ENCODE measurements around the gene ART3. TPM values are rescaled to one million over a fixed set of nuclear protein-coding genes. Genes with fewer than 3 reads are reported as not detected.

The ART3 gene
- total and polyA plus RNA-seq, 9 of the 15 experiments (the other 6 are each of a cell fraction or from before 2014, with no cell fraction given) = 0.69 to 1.4 (median 1.1) TPM; not detected in 1

DNA sequence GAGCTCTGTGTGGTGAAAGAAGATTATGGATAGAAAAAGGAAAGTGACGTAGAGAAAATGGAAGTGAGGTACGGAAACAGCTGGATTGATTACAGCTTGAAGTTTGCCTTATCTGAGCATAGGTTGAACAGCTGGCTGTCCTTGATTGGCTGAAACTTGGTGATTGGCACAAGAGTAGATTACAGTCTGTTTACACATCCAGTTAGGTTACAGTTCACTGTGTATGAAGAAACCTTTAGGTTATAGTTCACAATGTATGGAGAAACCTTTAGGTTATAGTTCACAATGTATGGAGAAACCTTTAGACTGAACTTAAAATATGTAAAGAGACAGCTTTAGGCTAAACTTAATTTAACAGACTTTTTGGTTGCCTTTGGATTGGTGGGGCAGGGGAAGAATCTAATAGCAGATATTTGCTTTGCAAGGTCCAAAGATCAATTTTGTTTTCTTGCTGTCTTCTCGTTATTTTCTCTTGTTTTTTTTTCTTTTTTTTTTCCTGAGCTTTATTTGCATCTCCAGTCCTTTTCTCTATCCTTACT is 15.6 kb upstream of the ART3 start (continued):
- TF ChIP-seq STAT6 (CRISPR knock-in tag; IDR thresholded peaks at IDR 0.05) = no peak
- TF ChIP-seq RBM17 (IDR thresholded peaks at IDR 0.05; ENCODE audit: borderline replicate concordance, low read depth, low read length) = no peak
- no peak for TF ChIP-seq CTCF (IDR thresholded peaks at IDR 0.05 in 2 of 3, conservative IDR thresholded peaks at IDR 0.05 in 1 of 3; ENCODE audit: insufficient read depth in 2 of 3, low read depth in 1 of 3, low read length in 3 of 3)
- no peak for TF ChIP-seq TGIF2 (CRISPR knock-in tag; IDR thresholded peaks at IDR 0.05)
- no peak for TF ChIP-seq NCOA4 (IDR thresholded peaks at IDR 0.05; ENCODE audit: partially characterized antibody)
- TF ChIP-seq MITF (IDR thresholded peaks at IDR 0.05) = no peak
- TF ChIP-seq ZKSCAN8 (CRISPR knock-in tag; IDR thresholded peaks at IDR 0.05) = no peak
- no peak for TF ChIP-seq AFF4 (CRISPR knock-in tag; IDR thresholded peaks at IDR 0.05)
- no peak for TF ChIP-seq POLR3G (IDR thresholded peaks at IDR 0.05; ENCODE audit: extremely low read depth, insufficient read length, insufficient replicate concordance)
- TF ChIP-seq SMARCB1 (IDR thresholded peaks at IDR 0.05; ENCODE audit: insufficient read length, low read depth) = no peak
- no peak for TF ChIP-seq SIN3B (IDR thresholded peaks at IDR 0.05; ENCODE audit: low read depth)
- no peak for TF ChIP-seq SMC3 (conservative IDR thresholded peaks at IDR 0.05; ENCODE audit: insufficient read depth, low read depth, low read length)
- no peak for TF ChIP-seq KAT7 (CRISPR knock-in tag; IDR thresholded peaks at IDR 0.05; ENCODE audit: borderline replicate concordance)
- no peak for TF ChIP-seq ZNF584 (CRISPR knock-in tag; IDR thresholded peaks at IDR 0.05; ENCODE audit: low read depth)
- no peak for TF ChIP-seq ZNF41 (CRISPR knock-in tag; conservative IDR thresholded peaks at IDR 0.05)
- TF ChIP-seq NFE2 (IDR thresholded peaks at IDR 0.05; ENCODE audit: low read depth) = no peak
- peak; percentile 45; the same call in 1 of the 2 replicates for TF ChIP-seq SMARCA4 (IDR thresholded peaks at IDR 0.05)
- no peak for TF ChIP-seq BHLHE40 (IDR thresholded peaks at IDR 0.05; ENCODE audit: low read length)
- TF ChIP-seq EHMT2 (IDR thresholded peaks at IDR 0.05) = peak; percentile 89
- no peak for TF ChIP-seq CTBP1 (IDR thresholded peaks at IDR 0.05; ENCODE audit: borderline replicate concordance)
